IPS DF 6.9 (cell line): ENCODE results near the gene KIAA1217.
A peak's percentile ranks its signal among the peaks of the same experiment; 100 is the strongest.

ENCODE experiments used
- DNase-seq: peaks from one replicate; pipeline ENCODE4 v3.0.0-alpha.2; 2013; ENCODE audit warnings: low read depth, low spot score
- H3K27ac ChIP-seq: one replicate; pipeline ENCODE4 v1.5.1; 2013; ENCODE audit warnings: low read length, control low read depth
- H3K27me3 ChIP-seq: 2 replicates; pipeline ENCODE4 v1.6.1; 2013; ENCODE audit warnings: mild to moderate bottlenecking, low read length; ENCODE audit not compliant: control insufficient read depth, insufficient read depth
- H3K36me3 ChIP-seq: 2 replicates; pipeline ENCODE4 v1.6.1; 2013; ENCODE audit warnings: low read length; ENCODE audit not compliant: control insufficient read depth, insufficient read depth
- H3K4me1 ChIP-seq: 2 replicates; pipeline ENCODE4 v1.6.1; 2013; ENCODE audit warnings: low read length; ENCODE audit not compliant: control insufficient read depth, insufficient read depth
- H3K4me3 ChIP-seq: 2 replicates; pipeline ENCODE4 v1.5.1; 2013; ENCODE audit warnings: mild to moderate bottlenecking, low read length
- H3K9me3 ChIP-seq: 2 replicates; pipeline ENCODE4 v1.6.1; 2013; ENCODE audit warnings: low read length, inconsistent platforms; ENCODE audit not compliant: control insufficient read depth, insufficient read depth
- WGBS: extraction: QIAGEN DNeasy Blood & Tissue Kit; methylation state at CpG from one replicate; pipeline ENCODE4 v1.1.7; 2013; ENCODE audit warnings: mixed read lengths, missing lambda C conversion rate; ENCODE audit not compliant: insufficient read length, insufficient coverage; 5-methylcytosine and 5-hydroxymethylcytosine counted together

KIAA1217 gene

DNA sequence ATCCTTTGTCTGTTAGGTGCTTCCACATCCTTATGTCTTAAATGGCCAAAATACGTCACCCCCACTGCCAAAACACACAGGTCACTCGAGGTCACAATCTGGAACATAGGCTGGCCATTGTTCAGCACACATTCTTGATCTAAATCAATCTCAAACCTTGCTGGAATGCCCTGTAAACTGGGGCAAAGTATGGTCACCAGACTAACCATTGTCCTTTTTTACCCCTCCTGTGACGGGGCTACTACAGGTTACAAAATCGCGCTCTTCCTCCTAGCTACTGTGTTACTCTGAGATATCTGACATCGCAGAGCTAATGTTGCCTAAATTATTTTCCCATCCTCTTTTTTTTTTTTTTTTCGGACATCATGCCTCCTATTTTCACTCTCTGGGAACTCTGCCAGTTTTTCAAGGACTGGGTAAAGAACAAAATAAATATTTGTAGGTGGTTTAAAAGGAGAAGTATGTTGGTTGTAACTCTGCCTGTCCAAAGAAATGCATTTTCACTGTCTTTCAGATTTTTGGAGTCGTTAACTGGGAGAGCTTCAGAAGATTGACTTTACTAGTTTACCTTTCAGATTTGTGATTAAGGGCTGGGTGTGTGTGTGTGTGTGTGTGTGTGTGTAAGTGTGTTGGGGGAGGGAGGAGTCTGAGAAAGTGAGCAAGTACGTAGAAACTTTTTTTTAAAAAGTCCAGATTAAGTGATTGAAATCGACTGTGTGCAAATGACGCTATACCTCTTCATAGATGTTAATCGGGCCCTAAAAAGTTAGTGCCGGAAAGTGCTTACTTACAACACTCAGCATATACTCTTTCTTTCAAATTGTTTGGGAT, 942 bp upstream of the KIAA1217 start:
- H3K27ac ChIP-seq, result no peak overlapping the region
- no peak overlapping the region for H3K4me3 ChIP-seq
- no peaks in the 10 kb centered on the region for H3K36me3 ChIP-seq
- DNase-seq, result no peak
- no peaks in the 10 kb centered on the region for H3K27me3 ChIP-seq
- H3K9me3 ChIP-seq, result no peaks in the 10 kb centered on the region
- H3K4me1 ChIP-seq, result peaks cover 6% of the 10 kb centered on the region
- whole genome bisulfite sequencing, result no CpG with 5 or more reads among the region's 13 CpGs

DNA sequence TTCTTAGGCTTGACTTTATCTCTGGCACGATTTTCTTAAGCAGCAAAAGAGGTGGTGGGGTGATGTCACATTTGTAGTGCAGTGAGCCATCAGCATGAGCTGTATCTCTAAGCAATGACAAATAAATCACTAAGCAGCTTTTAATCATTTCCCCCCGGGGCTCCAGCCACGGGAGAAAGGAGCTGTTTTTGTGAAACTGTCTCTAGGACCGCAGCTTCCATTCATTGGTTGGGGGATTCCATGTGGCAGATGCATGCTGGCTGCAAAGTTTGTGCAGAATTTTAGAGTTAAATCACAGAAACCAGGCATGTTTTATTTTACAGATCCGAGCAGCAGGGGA, 464 bp downstream of the KIAA1217 start:
- no peaks in the 10 kb centered on the region for H3K9me3 ChIP-seq
- no peaks in the 10 kb centered on the region for H3K27me3 ChIP-seq
- H3K36me3 ChIP-seq, result no peaks in the 10 kb centered on the region
- peaks cover 6% of the 10 kb centered on the region for H3K4me1 ChIP-seq
- H3K27ac ChIP-seq, result no peak overlapping the region
- WGBS, result no CpG with 5 or more reads among the region's 5 CpGs
- DNase-seq, result no peak
- peak overlapping the region; percentile 53; the same call in 1 of the 2 replicates for H3K4me3 ChIP-seq

DNA sequence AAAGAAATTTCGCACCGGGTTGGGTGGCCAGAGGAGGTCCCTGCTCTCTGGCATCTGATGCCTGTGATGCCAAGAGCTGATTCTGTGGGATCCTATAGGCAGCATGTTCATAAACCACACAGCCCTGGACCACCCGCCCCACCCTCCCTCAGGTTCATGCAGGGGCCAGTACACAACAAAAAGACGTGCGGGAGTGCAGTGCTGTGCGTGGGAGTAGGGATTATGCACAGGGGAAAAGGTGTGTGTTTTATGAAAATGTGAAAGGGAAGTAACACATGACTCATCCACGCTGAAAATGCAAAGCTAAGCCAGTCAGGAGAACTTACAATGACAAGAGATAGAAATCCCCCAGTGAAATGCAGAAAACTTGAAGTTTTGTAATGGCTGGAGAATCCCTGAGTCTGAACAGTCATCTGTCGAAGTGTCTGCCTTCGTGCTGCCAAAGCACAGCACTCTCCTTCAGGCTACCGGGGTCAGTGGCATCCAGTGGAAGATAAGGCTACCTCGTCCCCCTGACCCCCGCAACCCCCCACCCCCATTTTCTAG, 1.1 kb downstream of the KIAA1217 start:
- H3K27ac ChIP-seq, result no peak overlapping the region
- no CpG with 5 or more reads among the region's 12 CpGs for WGBS
- no peak for DNase-seq
- no peaks in the 10 kb centered on the region for H3K27me3 ChIP-seq
- H3K36me3 ChIP-seq, result no peaks in the 10 kb centered on the region
- no peaks in the 10 kb centered on the region for H3K9me3 ChIP-seq
- H3K4me3 ChIP-seq, result no peak overlapping the region; the same call in 1 of the 2 replicates
- H3K4me1 ChIP-seq, result peaks cover 6% of the 10 kb centered on the region

DNA sequence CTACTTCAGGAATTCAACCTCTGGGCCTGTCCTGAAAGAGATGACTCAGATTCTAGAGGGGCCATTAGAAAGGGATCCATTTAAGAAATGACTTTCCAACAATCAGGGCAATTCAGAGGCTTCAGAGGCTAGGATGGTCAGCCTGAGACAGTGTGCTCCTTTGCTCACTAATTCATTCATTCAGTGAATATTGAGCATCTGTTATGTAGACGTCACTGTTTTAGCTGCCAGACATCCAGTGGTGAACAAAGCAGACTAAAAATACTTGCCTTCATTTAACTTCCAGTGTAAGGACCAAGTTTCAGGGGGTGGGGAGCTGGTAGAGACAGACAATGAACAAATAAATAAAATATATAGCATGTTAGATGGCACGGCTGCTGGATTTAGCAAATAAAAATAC, 1.6 kb downstream of the KIAA1217 start:
- no peaks in the 10 kb centered on the region for H3K36me3 ChIP-seq
- H3K27ac ChIP-seq, result no peak overlapping the region
- DNase-seq, result no peak
- WGBS, result no CpG with 5 or more reads among the region's 2 CpGs
- no peak overlapping the region for H3K4me3 ChIP-seq
- H3K27me3 ChIP-seq, result no peaks in the 10 kb centered on the region
- H3K9me3 ChIP-seq, result no peaks in the 10 kb centered on the region
- peaks cover 6% of the 10 kb centered on the region for H3K4me1 ChIP-seq

DNA sequence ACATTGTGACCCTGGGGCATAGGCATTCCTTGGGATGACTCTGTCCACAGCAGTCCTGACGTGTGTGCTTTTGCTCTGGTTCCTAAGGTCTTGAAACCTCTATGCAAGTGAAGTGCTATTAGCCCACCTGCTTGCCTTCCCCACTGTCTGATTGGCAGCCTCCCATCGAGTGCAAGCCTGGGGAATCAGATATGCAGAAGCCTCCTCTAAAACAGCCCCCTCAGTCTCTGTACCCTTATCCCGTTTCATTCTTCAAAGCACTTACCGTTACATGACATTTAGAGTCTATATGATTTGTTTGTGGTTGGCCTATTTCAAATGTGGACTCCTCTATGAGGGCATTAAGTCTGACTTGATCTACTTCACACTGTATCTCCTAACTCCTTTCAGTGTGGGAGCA, 4.3 kb downstream of the KIAA1217 start:
- no peak for DNase-seq

DNA sequence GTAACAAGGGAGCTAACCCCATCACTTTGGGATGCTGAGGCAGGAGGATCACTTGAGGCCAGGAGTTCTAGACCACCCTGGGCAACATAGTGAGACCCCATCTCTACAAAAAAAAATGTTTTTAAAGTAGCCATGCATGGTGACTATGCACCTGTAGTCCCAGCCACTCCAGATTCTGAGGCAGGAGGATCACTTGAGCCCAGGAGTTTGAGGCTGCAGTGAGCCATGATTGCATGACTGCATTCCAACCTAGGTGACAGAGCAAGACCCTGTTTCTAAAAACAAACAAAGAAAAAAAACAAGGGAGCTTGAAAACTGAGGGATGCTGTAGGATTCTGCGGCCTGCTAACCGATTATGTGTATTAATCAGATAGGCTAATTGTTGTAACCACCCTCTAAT, 4.9 kb downstream of the KIAA1217 start:
- DNase-seq, result no peak
- Histone ChIP-seq H3K27ac (no peak overlapping the region), H3K9me3 (no peaks in the 10 kb centered on the region), H3K4me3 (no peak overlapping the region), H3K36me3 (no peaks in the 10 kb centered on the region), H3K4me1 (peaks cover 1% of the 10 kb centered on the region; the same call in 1 of the 2 replicates), H3K27me3 (no peaks in the 10 kb centered on the region)
- no CpG with 5 or more reads among the region's 2 CpGs for WGBS

More for the DNA sequence above, 4.3 kb downstream of the KIAA1217 start:
- Histone ChIP-seq H3K27ac (no peak overlapping the region), H3K36me3 (no peaks in the 10 kb centered on the region), H3K4me1 (peaks cover 1% of the 10 kb centered on the region; the same call in 1 of the 2 replicates), H3K27me3 (no peaks in the 10 kb centered on the region), H3K4me3 (no peak overlapping the region), H3K9me3 (no peaks in the 10 kb centered on the region)
- no CpG with 5 or more reads among the region's 4 CpGs for WGBS

DNA sequence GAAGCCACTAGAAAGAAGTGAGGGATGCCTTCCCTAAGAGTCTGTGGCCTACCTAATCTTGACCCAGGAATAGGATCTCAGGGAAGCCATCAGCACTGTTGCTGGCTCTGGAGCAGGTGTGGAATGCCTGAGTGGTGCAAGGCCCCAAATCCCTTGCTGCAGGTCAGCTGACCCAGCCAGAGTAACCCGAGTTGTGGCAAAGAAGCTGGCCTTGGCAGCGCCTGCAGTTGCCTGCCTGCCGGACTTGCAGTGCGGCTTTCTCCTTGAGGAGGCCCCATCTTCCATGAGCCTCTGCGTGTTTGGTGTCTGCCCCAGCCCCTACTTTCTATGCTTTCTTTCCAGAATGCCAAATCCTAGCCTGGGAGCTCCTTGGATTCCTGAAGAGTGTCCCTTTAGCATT, 5.8 kb downstream of the KIAA1217 start:
- H3K4me1 ChIP-seq, result peaks cover 1% of the 10 kb centered on the region; the same call in 1 of the 2 replicates
- no peak overlapping the region for H3K4me3 ChIP-seq
- no CpG with 5 or more reads among the region's 5 CpGs for WGBS
- no peaks in the 10 kb centered on the region for H3K9me3 ChIP-seq
- H3K27ac ChIP-seq, result no peak overlapping the region
- no peak for DNase-seq
- H3K36me3 ChIP-seq, result no peaks in the 10 kb centered on the region
- H3K27me3 ChIP-seq, result no peaks in the 10 kb centered on the region

DNA sequence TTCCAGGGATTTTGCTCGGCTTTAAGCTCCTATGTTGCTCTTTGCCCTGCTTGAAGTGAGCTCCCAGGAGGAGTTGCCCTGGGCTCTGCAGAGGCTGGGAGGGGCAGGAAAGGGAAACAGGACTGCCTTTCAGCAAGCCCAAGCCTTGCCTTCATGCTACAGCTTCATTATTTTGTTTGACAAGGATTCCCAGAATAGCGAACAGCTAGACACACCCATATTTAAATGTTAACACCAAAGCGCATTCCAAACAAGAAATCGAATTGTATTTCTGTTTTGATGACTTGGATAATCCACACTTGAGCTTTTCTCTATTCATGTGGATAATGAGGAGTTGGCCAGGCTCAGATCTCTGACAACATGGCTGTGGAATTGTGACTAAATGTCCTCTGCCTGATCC, 6.3 kb downstream of the KIAA1217 start:
- H3K36me3 ChIP-seq, result no peaks in the 10 kb centered on the region
- no peak overlapping the region for H3K27ac ChIP-seq
- H3K9me3 ChIP-seq, result no peaks in the 10 kb centered on the region
- H3K4me1 ChIP-seq, result no peaks in the 10 kb centered on the region; the same call in 1 of the 2 replicates
- H3K27me3 ChIP-seq, result no peaks in the 10 kb centered on the region
- no peak for DNase-seq
- no peak overlapping the region for H3K4me3 ChIP-seq
- WGBS, result no CpG with 5 or more reads among the region's 4 CpGs

DNA sequence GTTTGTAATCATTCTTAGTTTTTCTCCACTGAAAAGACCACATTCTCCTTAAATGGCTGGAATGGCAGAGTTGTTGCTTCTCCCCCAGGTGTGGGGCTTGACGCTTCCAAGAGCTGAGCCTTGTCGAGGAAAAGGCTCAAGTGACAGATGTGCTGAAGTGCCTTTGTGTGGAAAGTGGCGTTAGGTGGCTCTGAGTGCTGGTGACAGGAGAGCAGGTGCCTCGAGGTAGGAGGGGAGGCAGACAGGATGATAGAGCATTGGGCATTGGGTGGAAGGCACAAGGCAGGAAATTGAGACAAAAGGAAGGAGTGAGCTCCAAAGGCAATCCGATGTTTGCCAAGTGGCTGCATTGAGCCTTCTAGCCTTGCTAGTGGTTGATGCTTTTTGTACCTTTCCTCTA, 6.7 kb downstream of the KIAA1217 start:
- WGBS, result no CpG with 5 or more reads among the region's 5 CpGs
- H3K36me3 ChIP-seq, result no peaks in the 10 kb centered on the region
- no peak overlapping the region for H3K27ac ChIP-seq
- no peaks in the 10 kb centered on the region; the same call in 1 of the 2 replicates for H3K4me1 ChIP-seq
- no peaks in the 10 kb centered on the region for H3K9me3 ChIP-seq
- H3K27me3 ChIP-seq, result no peaks in the 10 kb centered on the region
- DNase-seq, result no peak
- H3K4me3 ChIP-seq, result no peak overlapping the region

DNA sequence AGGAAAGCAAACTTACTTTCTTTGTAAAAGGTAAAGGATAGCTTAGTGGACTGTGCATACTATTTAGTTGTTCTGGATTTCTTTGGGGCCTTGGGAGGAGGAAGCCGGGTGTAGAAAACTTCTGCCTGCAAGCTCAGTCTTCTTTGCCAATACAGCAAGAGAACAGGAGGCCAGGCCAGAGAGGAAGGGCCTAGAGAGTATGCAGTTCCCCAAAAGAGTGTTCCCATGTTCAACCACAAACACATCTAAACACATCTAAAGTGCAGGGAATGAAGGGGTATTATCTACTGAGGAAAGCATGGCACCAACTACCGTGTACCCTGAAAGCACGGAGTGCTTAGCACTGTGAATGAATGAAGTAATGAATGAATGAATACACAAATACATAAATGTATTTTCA, 11.0 kb downstream of the KIAA1217 start:
- Histone ChIP-seq H3K36me3 (no peaks in the 10 kb centered on the region), H3K9me3 (no peaks in the 10 kb centered on the region), H3K27me3 (no peaks in the 10 kb centered on the region), H3K27ac (no peak overlapping the region), H3K4me3 (no peak overlapping the region), H3K4me1 (no peaks in the 10 kb centered on the region; the same call in 1 of the 2 replicates)
- no CpG with 5 or more reads among the region's 3 CpGs for WGBS
- no peak for DNase-seq

DNA sequence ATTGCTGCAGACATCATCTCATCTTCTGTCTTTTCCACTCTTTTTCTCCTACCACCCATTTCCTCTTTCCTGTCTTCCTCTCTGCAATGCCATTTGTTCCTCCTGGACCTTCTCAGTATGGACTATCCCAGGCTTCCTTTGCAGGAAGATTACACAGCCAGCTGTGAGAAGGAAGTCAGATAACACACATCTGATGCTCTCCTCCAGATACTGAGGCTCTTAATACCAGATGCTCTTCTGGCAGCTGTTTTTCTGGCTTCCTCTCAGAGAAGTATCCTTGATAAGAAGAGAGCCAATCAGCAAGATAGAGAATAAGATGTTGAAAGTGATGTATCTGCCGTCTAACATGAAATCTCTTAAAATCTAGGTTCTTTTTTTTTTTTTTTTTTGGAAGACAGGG, 14.4 kb downstream of the KIAA1217 start:
- H3K9me3 ChIP-seq, result no peaks in the 10 kb centered on the region
- no peak overlapping the region for H3K4me3 ChIP-seq
- no peaks in the 10 kb centered on the region for H3K27me3 ChIP-seq
- no CpG with 5 or more reads among the region's 1 CpG for WGBS
- no peaks in the 10 kb centered on the region for H3K36me3 ChIP-seq
- no peaks in the 10 kb centered on the region for H3K4me1 ChIP-seq
- DNase-seq, result no peak
- H3K27ac ChIP-seq, result no peak overlapping the region
